Measurements from ENCODE around the gene HARBI1. TPM values are rescaled to one million over a fixed set of nuclear protein-coding genes. Genes with fewer than 3 reads are reported as not detected.
A peak's percentile ranks its signal among the peaks of the same experiment; 100 is the strongest.

HARBI1 gene
- total RNA-seq, 1 experiment from 2014 or later = 7.6 TPM

GRCh38 chr11:46641639-46642038 is 24.6 kb upstream of the HARBI1 start:
- CTCF ChIA-PET = interaction anchor here (0.6 to 0.7 kb wide), 2 partner anchors 10 to 59 kb away, joined by 3 to 6 read pairs; partner anchors contain the start of genes ARHGAP1 and ZNF408
- no peaks in the 10 kb centered on the region for H3K27me3 Mint-ChIP-seq (ENCODE audit: insufficient read depth, unreplicated experiment)
- DNase-seq = no peak
- intact Hi-C loops (cut with micrococcal nuclease; ENCODE audit: unreplicated experiment) = no loop called here
- peaks cover 19% of the 10 kb centered on the region for H3K4me1 Mint-ChIP-seq (ENCODE audit: low read depth, unreplicated experiment)
- Histone ChIP-seq H3K9me3 (no peaks in the 10 kb centered on the region), H3K27me3 (replicated peaks; ENCODE audit: control insufficient read depth, insufficient read depth, low read length) (no peaks in the 10 kb centered on the region), H3K4me1 (peaks cover 21% of the 10 kb centered on the region), H3K4me3 (ENCODE audit: low read depth, low read length) (no peak overlapping the region), H3K36me3 (ENCODE audit: control insufficient read depth, insufficient read depth, low read length) (peaks cover 3% of the 10 kb centered on the region; the same call in 1 of the 2 replicates)
- H3K27ac Mint-ChIP-seq (ENCODE audit: unreplicated experiment) = no peak overlapping the region
- POLR2A ChIA-PET = interaction anchor here (0.6 kb wide), 1 partner anchor 149 kb away, joined by 6 read pairs; no protein-coding TSS in a partner anchor
- TF ChIP-seq CTCF (IDR thresholded peaks at IDR 0.05; ENCODE audit: insufficient read depth in 1 of 2, low read depth in 1 of 2, low read length in 1 of 2, severe bottlenecking in 1 of 2, unreplicated experiment in 1 of 2) = no peak
- no peak overlapping the region for H3K4me3 Mint-ChIP-seq (ENCODE audit: unreplicated experiment)
- peaks cover 39% of the 10 kb centered on the region for H3K36me3 Mint-ChIP-seq (ENCODE audit: insufficient read depth, unreplicated experiment)
- no TSS peak for BruUV-seq (replicated peaks)
- H3K9me3 Mint-ChIP-seq (ENCODE audit: unreplicated experiment) = no peaks in the 10 kb centered on the region

GRCh38 chr11:46640036-46640788 is 23.2 kb upstream of the HARBI1 start:
- peak overlapping the region; percentile 19 for H3K4me3 Mint-ChIP-seq (ENCODE audit: unreplicated experiment)
- CTCF ChIA-PET = interaction anchor here (0.5 kb wide), 1 partner anchor 15 kb away, joined by 4 read pairs; no protein-coding TSS in a partner anchor

More at GRCh38 chr11:46640036-46640788, 23.2 kb upstream of the HARBI1 start:
- DNase-seq = no peak
- intact Hi-C loops (cut with micrococcal nuclease; ENCODE audit: unreplicated experiment) = no loop called here
- no TSS peak for BruUV-seq (replicated peaks)
- Histone ChIP-seq H3K36me3 (ENCODE audit: control insufficient read depth, insufficient read depth, low read length) (no peaks in the 10 kb centered on the region), H3K9me3 (no peaks in the 10 kb centered on the region), H3K27me3 (replicated peaks; ENCODE audit: control insufficient read depth, insufficient read depth, low read length) (no peaks in the 10 kb centered on the region), H3K4me1 (peaks cover 21% of the 10 kb centered on the region), H3K4me3 (ENCODE audit: low read depth, low read length) (no peak overlapping the region)
- H3K4me1 Mint-ChIP-seq (ENCODE audit: low read depth, unreplicated experiment) = peaks cover 19% of the 10 kb centered on the region
- H3K27ac Mint-ChIP-seq (ENCODE audit: unreplicated experiment) = peak overlapping the region; percentile 78
- TF ChIP-seq CTCF (IDR thresholded peaks at IDR 0.05; ENCODE audit: insufficient read depth in 1 of 2, low read depth in 1 of 2, low read length in 1 of 2, severe bottlenecking in 1 of 2, unreplicated experiment in 1 of 2) = no peak
- H3K9me3 Mint-ChIP-seq (ENCODE audit: unreplicated experiment) = no peaks in the 10 kb centered on the region
- POLR2A ChIA-PET = no interaction called here
- no peaks in the 10 kb centered on the region for H3K27me3 Mint-ChIP-seq (ENCODE audit: insufficient read depth, unreplicated experiment)
- H3K36me3 Mint-ChIP-seq (ENCODE audit: insufficient read depth, unreplicated experiment) = peaks cover 28% of the 10 kb centered on the region
